GM18517 (cell line): ENCODE results near the gene CAMTA1.

Experiments
- ATAC-seq: cut with Tn5 transposase; IDR thresholded peaks from one replicate; pipeline ENCODE4 v1.9.1; 2021; ENCODE audit warnings: mild to moderate bottlenecking, moderate library complexity; ENCODE audit not compliant: unreplicated experiment

CAMTA1 gene

GRCh38 chr1:7572654-7573152 lies 787.4 kb downstream of the CAMTA1 start:
- ATAC-seq: no peak

GRCh38 chr1:7573481-7573880 lies 788.2 kb downstream of the CAMTA1 start:
- no peak for ATAC-seq

DNA sequence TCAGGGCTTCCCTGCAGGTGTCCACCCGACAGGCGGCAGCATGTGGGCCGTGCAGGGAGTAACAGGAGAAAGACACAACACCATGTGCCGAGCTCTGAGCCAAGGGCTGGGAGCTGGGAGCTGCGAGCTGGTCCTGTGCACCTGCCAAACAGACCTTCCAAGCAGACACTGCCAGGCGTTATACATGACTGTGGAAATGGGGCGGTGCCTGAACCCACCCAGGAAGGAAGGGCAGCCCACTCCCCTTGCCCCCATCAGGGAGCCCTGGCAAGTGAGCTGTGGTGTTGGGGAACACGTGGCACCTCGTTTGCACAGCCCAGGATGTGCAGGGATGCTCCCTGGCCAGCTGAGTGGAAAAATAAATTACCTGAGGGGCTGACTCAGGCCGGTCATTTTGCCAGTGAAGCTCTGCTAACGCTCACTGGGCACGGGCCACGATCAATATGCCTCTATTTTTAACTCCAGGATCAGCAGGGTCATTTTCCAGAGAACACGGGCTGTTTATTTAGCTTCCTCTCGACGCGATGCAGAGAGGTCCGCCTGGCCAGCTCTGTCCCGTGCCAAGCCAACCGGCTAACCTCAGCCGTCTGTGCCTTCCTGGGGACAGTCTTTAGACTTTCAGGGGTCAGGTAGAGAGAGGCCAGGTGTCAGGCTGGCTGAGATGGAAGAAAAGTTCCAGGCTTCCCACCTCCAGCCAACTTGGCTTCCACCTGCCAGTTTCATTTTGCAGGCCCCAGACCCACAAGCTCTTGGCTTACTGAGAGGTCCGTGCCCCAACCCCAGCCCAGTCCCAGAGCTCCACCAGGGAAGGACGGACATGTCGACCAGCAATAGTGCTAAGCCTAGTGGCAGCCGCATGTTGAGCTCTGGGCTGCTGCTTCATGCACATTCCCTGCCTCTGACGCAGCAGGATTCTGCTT lies 789.1 kb downstream of the CAMTA1 start:
- ATAC-seq: no peak

DNA sequence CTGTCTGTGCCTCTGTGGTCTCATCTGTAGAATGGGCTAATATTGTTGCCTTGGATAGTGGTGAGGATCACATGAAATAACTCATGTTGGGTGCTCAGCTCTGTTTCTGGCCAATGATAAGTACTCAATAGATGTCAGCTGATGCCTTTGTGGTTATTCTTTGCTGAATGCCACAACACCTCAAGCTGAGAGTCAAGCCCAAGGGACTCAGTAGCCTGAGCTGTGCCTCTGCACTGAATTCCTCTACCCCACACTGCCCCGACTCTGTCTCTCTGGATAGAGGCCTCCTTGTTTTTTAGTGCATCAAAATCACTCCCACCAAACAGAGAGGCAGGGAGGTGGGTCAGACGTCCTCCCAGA lies 789.8 kb downstream of the CAMTA1 start:
- ATAC-seq: no peak

DNA sequence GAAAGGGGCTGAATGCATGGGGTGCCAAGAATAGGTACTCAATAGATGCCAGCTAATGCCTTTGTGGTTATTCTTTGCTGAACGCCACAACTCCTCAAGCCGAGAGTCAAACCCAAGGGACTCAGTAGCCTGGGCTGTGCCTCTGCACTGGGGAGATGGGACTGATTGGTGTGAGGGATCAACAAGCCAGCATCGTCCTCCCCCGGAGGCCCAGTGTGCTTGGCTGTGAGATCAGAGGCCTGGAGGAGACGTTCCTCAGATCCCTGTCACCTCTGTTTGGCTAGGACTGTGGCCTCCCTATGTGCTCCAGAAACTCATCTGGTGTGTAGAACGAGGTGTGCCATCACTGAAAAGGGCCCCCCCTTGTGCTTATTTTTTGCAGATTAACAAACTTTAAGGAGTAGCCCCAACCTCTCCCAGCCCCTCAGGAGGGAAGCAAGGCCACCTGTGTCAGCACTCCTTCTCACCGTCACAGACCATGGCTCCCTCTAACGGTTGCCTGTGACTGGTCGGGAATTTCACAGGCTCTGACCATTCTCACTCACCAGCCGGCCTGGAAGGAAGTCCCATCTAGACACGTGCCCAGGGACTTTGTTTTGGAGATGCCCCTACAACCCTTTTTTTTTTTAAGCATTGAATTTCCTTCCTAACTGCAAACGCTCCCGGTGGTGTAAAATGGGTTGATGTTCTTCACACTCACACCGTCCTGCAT lies 791.8 kb downstream of the CAMTA1 start:
- ATAC-seq: no peak

DNA sequence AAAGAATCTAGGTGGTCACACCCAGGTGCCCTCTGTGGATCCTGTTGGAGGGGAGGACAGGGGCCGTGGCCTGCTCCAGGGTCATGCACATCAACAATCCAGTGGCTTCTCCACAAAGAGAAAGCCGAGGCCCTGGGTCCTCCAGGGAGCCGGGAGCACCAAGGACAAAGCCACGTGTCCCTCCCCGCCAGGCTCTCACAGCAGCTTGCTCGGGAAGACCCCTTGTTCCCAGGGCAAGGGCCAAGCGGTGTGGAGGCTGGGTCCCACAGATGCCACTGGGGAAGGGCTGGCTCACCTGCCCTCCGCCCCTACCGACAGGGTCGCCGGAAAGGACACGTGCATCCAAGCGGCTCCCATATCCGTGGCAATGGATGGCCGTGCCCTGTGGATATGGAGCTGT lies 793.0 kb downstream of the CAMTA1 start:
- no peak for ATAC-seq

DNA sequence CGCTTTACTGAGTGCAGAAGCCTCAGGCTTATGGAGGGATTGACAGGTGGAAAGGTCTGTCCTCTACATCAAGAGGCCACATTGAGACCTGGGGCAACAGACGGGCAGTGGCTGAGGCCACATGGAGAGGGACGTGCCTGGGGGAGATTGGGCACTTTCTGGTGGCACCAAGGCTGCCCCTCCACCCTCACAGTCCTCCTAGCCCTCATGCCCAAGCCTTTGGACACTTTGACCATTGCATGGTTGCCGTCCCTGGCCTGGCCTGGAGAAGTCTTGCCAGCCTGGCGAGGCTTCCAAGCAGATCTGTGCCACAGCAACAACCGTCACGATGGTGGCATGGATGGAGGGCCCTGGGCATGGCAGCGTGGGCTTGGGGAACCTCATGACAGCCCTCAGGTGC lies 793.8 kb downstream of the CAMTA1 start:
- ATAC-seq: no peak

- no peak for ATAC-seq
These were observed 794.9 kb downstream of the CAMTA1 start for GRCh38 chr1:7579831-7580804.

DNA sequence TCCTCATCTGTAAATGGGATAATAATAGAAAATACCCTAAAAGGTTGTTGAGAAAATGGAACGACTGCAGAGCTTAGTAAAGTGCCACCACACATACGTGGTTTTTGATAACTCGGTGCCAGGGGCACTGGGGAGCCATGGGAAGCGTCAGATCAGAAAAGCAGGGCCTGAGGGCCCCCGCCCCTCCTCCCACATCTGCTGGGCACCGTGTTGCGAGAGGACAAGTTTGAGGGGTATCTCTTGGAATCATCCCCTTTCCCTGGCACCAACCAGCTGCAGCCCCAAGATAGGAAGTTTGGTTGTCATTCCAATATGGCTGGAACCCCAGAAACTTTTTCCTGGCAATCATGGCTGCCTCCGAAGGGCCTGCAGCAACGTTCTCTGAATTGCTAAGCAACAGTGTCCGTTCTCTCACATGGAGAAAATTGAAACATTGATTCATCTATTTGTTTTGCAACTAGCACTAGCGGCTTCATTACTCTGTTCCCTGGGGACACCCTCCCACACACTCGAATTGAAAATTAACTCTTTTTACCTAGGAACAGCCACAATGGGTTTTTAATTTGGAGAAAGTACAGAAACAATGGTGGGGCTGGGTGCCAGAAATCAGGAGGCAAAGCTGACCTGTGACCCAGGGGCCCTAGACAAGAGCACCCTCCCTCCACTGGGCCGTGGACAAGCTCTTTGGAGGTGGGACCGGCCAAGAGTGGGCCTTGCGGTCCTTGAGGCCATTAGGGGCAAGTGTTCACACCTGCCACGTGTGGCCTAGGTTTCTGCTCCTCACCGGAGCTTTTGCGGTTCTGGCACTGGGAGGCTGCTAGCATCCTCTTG lies 795.9 kb downstream of the CAMTA1 start:
- no peak for ATAC-seq

DNA sequence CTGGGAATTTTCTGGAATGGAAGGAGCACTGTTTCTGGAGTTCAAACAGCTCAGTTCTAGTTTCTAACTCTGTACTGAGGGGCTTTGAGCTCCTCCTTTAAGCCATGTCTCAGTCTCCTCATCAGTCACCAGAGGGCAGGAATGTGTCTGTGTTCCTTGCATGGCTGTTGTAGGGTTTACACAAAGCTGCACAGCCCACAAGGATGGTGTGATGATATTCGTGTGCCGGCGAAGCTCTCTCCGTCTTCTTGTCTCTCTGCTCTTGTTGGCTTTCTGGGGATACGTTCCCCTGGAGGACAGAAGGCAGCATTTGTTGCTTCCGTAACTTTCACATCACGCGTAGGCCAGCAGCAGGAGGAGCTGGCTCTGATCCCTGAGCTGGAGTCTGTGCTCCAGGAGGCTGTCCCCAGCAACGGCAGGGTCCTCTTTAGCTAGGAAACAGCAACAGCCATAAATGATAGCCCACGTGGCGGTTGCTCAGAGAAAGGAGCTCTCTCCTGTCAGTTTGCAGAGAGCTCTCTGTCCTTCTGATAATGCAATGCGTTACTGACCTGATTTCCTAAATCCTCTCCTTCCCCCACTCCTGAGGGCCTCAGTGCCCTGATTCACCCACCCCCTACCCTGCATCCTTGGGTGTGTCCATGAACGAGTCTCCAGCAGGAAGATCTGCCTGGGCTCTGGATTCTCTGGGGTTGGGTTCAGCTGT lies 796.7 kb downstream of the CAMTA1 start:
- no peak for ATAC-seq

- no peak for ATAC-seq
These were observed 797.3 kb downstream of the CAMTA1 start for GRCh38 chr1:7582460-7582972.

DNA sequence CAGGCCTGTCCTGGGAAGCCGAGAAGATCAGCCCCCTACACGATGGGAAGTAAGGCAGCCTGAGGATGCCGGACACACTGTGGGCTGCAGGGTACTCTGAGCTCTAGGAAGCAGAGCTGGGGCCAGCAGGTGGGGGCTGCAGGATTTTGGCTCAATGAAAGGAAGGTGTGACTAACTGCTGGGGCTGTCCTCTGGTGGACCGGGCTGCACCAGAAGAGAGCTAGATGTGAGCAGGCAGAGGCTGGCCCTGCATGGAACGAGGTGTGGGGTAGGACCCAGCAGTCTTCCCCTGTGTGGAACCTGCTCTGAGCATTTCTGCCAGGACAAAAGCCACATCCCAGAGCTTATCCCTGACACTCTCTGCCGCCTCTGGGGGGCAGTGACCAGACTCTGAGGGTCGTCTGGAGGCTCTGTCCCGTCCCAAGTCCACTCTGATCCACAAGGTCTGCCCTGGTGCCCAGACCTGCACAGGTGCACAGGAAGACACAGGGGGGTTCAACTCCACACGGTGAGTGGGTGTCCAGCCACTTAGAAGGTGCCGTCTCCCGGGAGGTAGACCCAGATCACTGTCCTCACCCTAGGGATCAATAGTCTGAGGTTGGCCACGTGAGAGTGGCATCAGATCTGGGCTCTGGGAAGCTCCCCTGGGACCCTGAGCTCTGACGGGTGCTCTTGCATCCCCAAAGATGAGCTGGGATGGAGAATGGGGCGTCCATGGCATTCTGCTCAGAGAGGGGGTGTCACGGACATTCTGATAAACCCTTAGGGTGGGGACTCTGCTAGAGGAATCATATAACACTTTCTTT lies 798.2 kb downstream of the CAMTA1 start:
- ATAC-seq: no peak

- ATAC-seq: no peak
These were observed 798.9 kb downstream of the CAMTA1 start for GRCh38 chr1:7584157-7584556.

- no peak for ATAC-seq
These were observed 799.4 kb downstream of the CAMTA1 start for GRCh38 chr1:7584643-7585042.

GRCh38 chr1:7585216-7585907 lies 800.1 kb downstream of the CAMTA1 start:
- no peak for ATAC-seq

DNA sequence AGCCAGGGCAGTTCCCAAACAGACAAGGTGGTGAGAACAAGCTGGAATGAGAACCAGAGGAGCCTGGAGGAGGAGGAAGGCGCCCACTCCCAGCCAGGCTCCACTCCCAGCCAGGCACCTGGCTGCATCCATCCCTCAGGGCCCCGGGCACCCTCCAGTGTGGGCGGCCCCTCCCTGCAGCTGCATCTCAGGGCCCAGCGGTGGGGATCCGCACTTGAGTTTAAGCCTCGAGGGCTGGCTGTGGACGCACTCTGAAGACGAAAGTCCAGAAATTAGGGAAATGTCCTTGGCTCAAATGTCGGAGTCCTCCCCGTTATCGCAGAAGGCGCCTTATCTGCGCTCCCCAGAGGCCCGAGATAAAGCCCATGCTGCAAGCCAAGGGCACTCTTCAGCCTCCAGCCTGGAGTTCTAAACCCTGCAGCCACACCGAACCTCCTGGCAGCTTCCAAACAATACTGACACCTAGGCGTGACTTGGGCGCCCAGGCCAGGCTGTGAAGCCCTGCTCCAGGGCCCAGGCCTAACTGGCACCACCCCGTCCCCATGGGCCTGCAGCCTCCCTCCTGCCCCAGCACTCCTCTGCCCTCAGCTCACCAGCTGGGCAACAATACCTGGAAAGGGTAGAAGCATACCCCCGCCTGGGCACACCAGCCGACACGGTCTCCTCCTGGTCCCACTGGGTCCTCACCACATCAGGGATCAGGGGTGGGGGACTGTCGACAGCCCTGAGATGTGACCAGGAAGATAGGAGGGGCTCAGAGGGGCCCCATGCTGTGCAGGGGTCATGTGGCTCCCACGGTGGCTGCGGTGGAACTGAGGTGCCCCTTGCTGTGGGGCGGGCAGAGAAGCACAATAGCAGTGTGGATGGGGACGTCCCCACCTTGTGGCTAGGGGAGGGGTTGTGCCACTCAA lies 801.0 kb downstream of the CAMTA1 start:
- ATAC-seq: no peak
